A673 (cell line): ENCODE measurements around the gene ZNF579. TPM values are rescaled to one million over a fixed set of nuclear protein-coding genes. Genes with fewer than 3 reads are reported as not detected.

Experiments
- BruUV-seq: library from RNA; stranded (reverse); fragments of 400-500 nt; replicated peaks from 2 replicates; lab custom pipeline; 2021; lab: Mats Ljungman, UMichigan
- CTCF ChIA-PET: fragments of 300-600 bp; sonication (Branson Sonifier 250); formaldehyde crosslinking; loops from one replicate; lab custom pipeline; 2022; ENCODE audit warnings: antibody characterized with exemption; lab: Charles Lee
- POLR2A ChIA-PET: fragments of 300-600 bp; sonication (Branson Sonifier 250); formaldehyde crosslinking; loops from one replicate; lab custom pipeline; 2022; ENCODE audit warnings: antibody characterized with exemption; ENCODE audit not compliant: low non-redundant PET; lab: Charles Lee
- DNase-seq: peaks from one replicate; pipeline ENCODE4 v3.0.0-alpha.2; 2015; ENCODE audit warnings: low spot score
- H3K27ac ChIP-seq: fragments of 200-600 bp; sonication (generic); 2 replicates; pipeline ENCODE4 v1.5.1; 2016; ENCODE audit warnings: mixed run types, low read depth, mild to moderate bottlenecking, mixed read lengths, antibody characterized with exemption, low read length; ENCODE audit not compliant: poor library complexity, severe bottlenecking
- H3K27me3 ChIP-seq: fragments of 200-600 bp; sonication (generic); replicated peaks from 2 replicates; pipeline ENCODE4 v1.6.1; 2017; ENCODE audit warnings: mixed run types, low read depth, mild to moderate bottlenecking, mixed read lengths, antibody characterized with exemption, low read length; ENCODE audit not compliant: insufficient read depth, poor library complexity
- H3K36me3 ChIP-seq: fragments of 200-600 bp; sonication (generic); 2 replicates; pipeline ENCODE4 v1.6.1; 2016; ENCODE audit warnings: mixed run types, mild to moderate bottlenecking, mixed read lengths, antibody characterized with exemption, low read length; ENCODE audit not compliant: insufficient read depth, poor library complexity, severe bottlenecking
- H3K4me1 ChIP-seq: fragments of 200-600 bp; sonication (generic); 2 replicates; pipeline ENCODE4 v1.6.1; 2017; ENCODE audit warnings: mixed run types, mild to moderate bottlenecking, mixed read lengths, antibody characterized with exemption, low read length; ENCODE audit not compliant: insufficient read depth, poor library complexity, severe bottlenecking
- H3K4me3 ChIP-seq: fragments of 200-600 bp; sonication (generic); 2 replicates; pipeline ENCODE4 v1.5.1; 2016; ENCODE audit warnings: low read depth, mixed run types, mild to moderate bottlenecking, mixed read lengths, low read length; ENCODE audit not compliant: poor library complexity, severe bottlenecking
- H3K9me3 ChIP-seq: fragments of 200-600 bp; sonication (generic); 2 replicates; pipeline ENCODE4 v1.6.1; 2016; ENCODE audit warnings: mixed run types, low read depth, mild to moderate bottlenecking, mixed read lengths, antibody characterized with exemption, low read length; ENCODE audit not compliant: poor library complexity, severe bottlenecking
- EZH2 ChIP-seq: fragments of 200-600 bp; sonication (generic); IDR thresholded peaks from 2 replicates; pipeline ENCODE4 v1.6.1; 2017; ENCODE audit warnings: borderline replicate concordance, low read depth, mild to moderate bottlenecking, mixed read lengths, antibody characterized with exemption, low read length; ENCODE audit not compliant: poor library complexity, severe bottlenecking
- intact Hi-C: fragments of 100-400 bp; cut with micrococcal nuclease; formaldehyde crosslinking; loops from one replicate; pipeline ENCODE4 v1.10.0; 2022; ENCODE audit not compliant: unreplicated experiment
- total RNA-seq: library from RNA; stranded (reverse); gene quantifications from 2 replicates; pipeline ENCODE4 v1.2.3, GENCODE V29; 2021
- TF ChIP-seq, protein P1 (sequence below): fragments of 300-800, 200-600 bp; sonication (generic); conservative IDR thresholded peaks from 2 replicates; pipeline ENCODE4 v1.5.1; 2017; ENCODE audit warnings: low read depth, mild to moderate bottlenecking, antibody characterized with exemption, low read length, moderate library complexity, mixed read lengths

The ZNF579 gene
- total RNA-seq, 1 experiment from 2014 or later, result 27.5 TPM

DNA sequence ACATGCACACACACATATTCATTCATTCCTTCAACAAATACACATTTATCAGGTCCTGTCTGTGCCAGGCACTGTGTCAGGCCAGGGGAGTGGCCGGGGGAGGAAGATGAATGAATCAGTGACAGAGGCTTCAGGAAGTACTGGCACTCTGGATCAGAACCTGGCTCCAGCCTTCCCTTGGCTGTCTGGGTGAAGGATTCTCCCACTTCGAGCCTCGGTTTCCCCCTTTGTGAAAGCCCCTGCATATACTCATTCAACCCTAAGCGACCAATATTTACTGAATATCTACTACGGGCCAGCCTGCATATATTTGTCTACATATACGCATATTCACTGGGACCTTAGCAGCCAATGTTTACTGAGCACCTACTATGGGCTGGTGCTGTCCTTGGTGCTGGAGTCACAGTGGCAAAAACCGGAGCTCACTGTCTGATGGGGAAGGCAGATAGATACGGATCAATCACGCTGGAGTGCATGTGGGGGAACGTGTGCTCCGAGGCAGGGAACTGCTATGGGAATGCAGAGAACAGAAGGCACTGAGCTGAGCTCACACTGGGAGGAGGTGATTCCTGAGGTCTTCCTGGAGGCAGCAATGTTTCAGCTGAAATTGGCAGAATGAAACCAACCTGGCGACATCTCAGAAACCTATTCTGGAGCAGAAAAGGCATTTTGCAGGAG lies 636 bp upstream of the ZNF579 start:
- H3K9me3 ChIP-seq, result no peaks in the 10 kb centered on the region
- no peak for DNase-seq
- H3K36me3 ChIP-seq, result peaks cover 15% of the 10 kb centered on the region
- peak overlapping the region; percentile 95 for H3K27ac ChIP-seq
- no TSS peak for BruUV-seq
- no peaks in the 10 kb centered on the region for H3K27me3 ChIP-seq
- TF ChIP-seq, protein P1, sequence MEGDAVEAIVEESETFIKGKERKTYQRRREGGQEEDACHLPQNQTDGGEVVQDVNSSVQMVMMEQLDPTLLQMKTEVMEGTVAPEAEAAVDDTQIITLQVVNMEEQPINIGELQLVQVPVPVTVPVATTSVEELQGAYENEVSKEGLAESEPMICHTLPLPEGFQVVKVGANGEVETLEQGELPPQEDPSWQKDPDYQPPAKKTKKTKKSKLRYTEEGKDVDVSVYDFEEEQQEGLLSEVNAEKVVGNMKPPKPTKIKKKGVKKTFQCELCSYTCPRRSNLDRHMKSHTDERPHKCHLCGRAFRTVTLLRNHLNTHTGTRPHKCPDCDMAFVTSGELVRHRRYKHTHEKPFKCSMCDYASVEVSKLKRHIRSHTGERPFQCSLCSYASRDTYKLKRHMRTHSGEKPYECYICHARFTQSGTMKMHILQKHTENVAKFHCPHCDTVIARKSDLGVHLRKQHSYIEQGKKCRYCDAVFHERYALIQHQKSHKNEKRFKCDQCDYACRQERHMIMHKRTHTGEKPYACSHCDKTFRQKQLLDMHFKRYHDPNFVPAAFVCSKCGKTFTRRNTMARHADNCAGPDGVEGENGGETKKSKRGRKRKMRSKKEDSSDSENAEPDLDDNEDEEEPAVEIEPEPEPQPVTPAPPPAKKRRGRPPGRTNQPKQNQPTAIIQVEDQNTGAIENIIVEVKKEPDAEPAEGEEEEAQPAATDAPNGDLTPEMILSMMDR, result no peak
- TF ChIP-seq EZH2, result no peak
- intact Hi-C loops, result no loop called here
- ChIA-PET POLR2A (interaction anchor here (0.5 to 0.7 kb wide), 2 partner anchors 18 to 21 kb away, joined by 3 read pairs; partner anchors contain the start of gene FIZ1), CTCF (no interaction called here)
- H3K4me1 ChIP-seq, result peaks cover 12% of the 10 kb centered on the region
- H3K4me3 ChIP-seq, result peak overlapping the region; percentile 98

DNA sequence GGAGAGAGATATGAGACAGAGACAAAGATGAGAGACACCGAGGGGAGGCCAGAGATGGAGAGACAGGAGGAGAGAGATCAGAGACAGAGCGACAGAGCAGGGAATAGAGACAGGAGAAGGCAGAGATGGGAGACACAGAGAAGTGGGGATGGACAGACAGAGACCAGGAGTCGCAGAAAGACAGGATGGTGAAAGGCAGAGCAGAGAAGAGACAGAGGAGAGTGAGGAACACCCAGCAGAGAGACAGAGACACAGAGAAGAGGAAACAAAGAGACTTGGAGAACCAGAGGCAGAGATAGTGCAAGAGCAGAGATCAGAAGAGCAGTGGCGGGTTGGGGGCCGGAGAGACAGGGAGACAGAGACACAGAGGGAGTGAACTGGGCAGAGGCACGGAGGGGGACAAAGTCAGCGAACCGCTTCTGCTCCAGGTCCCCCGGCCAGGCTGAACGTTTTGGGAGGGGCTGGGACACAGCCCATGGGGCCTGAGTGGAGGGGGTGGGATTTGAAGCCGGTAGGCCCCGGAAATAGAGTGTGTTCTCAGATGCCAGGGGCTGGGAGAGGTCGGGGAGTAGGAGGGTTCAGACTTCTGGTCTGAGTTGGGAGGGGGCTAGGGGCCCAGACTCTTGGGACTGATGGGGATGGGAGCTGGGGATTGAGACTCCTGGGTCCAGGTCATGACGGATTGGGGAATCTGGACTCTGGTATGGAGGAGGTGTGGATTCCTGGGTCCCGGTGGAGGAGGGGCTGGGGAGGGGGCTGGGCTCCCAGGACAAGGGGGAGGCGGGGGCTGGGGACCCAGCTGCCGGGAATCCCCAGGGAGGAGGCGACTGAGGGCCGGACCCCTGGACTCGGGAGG lies 654 bp downstream of the ZNF579 start:
- no TSS peak for BruUV-seq

More for the DNA sequence above, 654 bp downstream of the ZNF579 start:
- H3K27me3 ChIP-seq, result no peaks in the 10 kb centered on the region
- H3K36me3 ChIP-seq, result peaks cover 18% of the 10 kb centered on the region
- H3K27ac ChIP-seq, result peak overlapping the region; percentile 95
- intact Hi-C loops, result no loop called here
- DNase-seq, result no peak
- no peak for TF ChIP-seq EZH2
- TF ChIP-seq, protein P1, result no peak
- H3K4me1 ChIP-seq, result no peaks in the 10 kb centered on the region
- ChIA-PET CTCF (interaction anchor here (0.7 to 0.9 kb wide), 2 partner anchors 26 to 76 kb away, joined by 3 read pairs; no protein-coding TSS in a partner anchor), POLR2A (interaction anchor here (0.5 kb wide), 1 partner anchor 19 kb away, joined by 4 read pairs; the partner anchor contains the start of gene FIZ1)
- H3K4me3 ChIP-seq, result peak overlapping the region; percentile 98
- no peaks in the 10 kb centered on the region for H3K9me3 ChIP-seq
